WTC11 (cell line): ENCODE measurements around the gene MRPS6. TPM values are rescaled to one million over a fixed set of nuclear protein-coding genes. Genes with fewer than 3 reads are reported as not detected.

ENCODE experiments used
- ATAC-seq: fragments of 200-7000 bp; cut with Tn5 transposase; 2 replicates; pipeline ENCODE4 v1.10.0; 2021; ENCODE audit warnings: mild to moderate bottlenecking, moderate library complexity
- CTCF ChIA-PET: fragments of 300-600 bp; sonication (Branson Sonifier 250); formaldehyde crosslinking; loops from one replicate; lab custom pipeline; 2021; ENCODE audit warnings: antibody characterized with exemption; lab: Charles Lee
- POLR2A ChIA-PET: fragments of 350-600 bp; sonication (Branson Sonifier 250); formaldehyde crosslinking; loops from one replicate; lab custom pipeline; 2021; ENCODE audit warnings: antibody characterized with exemption; lab: Charles Lee
- DNase-seq: peaks from one replicate; pipeline ENCODE4 v3.0.0; 2021; ENCODE audit warnings: low spot score
- H3K27ac Mint-ChIP-seq: 2 replicates; pipeline ENCODE4 v1.8.0; 2021; ENCODE audit warnings: mixed read lengths
- H3K27me3 Mint-ChIP-seq: 2 replicates; pipeline ENCODE4 v1.8.0; 2021; ENCODE audit warnings: low read depth, mild to moderate bottlenecking, moderate library complexity, mixed read lengths
- H3K36me3 Mint-ChIP-seq: 2 replicates; pipeline ENCODE4 v1.8.0; 2021; ENCODE audit warnings: mixed read lengths
- H3K4me1 Mint-ChIP-seq: 2 replicates; pipeline ENCODE4 v1.8.0; 2022; ENCODE audit warnings: mixed read lengths
- H3K4me3 Mint-ChIP-seq: 2 replicates; pipeline ENCODE4 v1.8.0; 2021; ENCODE audit warnings: mild to moderate bottlenecking, moderate library complexity, mixed read lengths
- H3K9me3 Mint-ChIP-seq: 2 replicates; pipeline ENCODE4 v1.8.0; 2021; ENCODE audit warnings: mixed read lengths
- EMX1 ChIP-seq: fragments of 250-450 bp; sonication (Bioruptor Pico); IDR thresholded peaks from 2 replicates; pipeline ENCODE4 v1.8.0; 2021; ENCODE audit warnings: mild to moderate bottlenecking
- FOXJ3 ChIP-seq: sonication (generic); formaldehyde crosslinking; IDR thresholded peaks from 2 replicates; pipeline ENCODE4 v1.9.0; 2021; ENCODE audit warnings: missing genetic modification reagents, mild to moderate bottlenecking, borderline replicate concordance
- total RNA-seq: library from RNA; stranded (reverse); gene quantifications from 3 replicates; pipeline ENCODE4 v1.2.3, GENCODE V29; 2021
- TF ChIP-seq, protein P1 (sequence below): fragments of 250-450 bp; sonication (Bioruptor Pico); conservative IDR thresholded peaks from 2 replicates; pipeline ENCODE4 v1.9.0; 2021; ENCODE audit warnings: mild to moderate bottlenecking
- TF ChIP-seq, protein P2 (sequence below): fragments of 250-450 bp; sonication (Bioruptor Pico); IDR thresholded peaks from 2 replicates; pipeline ENCODE4 v1.9.0; 2021; ENCODE audit warnings: mild to moderate bottlenecking, borderline replicate concordance
- TF ChIP-seq, protein P3 (sequence below): fragments of 250-450 bp; sonication (Bioruptor Pico); IDR thresholded peaks from 2 replicates; pipeline ENCODE4 v1.9.0; 2021; ENCODE audit warnings: moderate library complexity, mild to moderate bottlenecking, inconsistent platforms, borderline replicate concordance
- TF ChIP-seq, protein P4 (sequence below): sonication (generic); formaldehyde crosslinking; IDR thresholded peaks from 2 replicates; pipeline ENCODE4 v1.8.1; 2023; ENCODE audit warnings: mild to moderate bottlenecking, missing genetic modification reagents
- TF ChIP-seq, protein P5 (sequence below): sonication (generic); formaldehyde crosslinking; conservative IDR thresholded peaks from 2 replicates; pipeline ENCODE4 v1.8.1; 2022; ENCODE audit warnings: mild to moderate bottlenecking, missing genetic modification reagents
- TF ChIP-seq, protein P6 (sequence below): sonication (generic); formaldehyde crosslinking; IDR thresholded peaks from 2 replicates; pipeline ENCODE4 v1.8.1; 2022; ENCODE audit warnings: mild to moderate bottlenecking, moderate library complexity, missing genetic modification reagents
- TF ChIP-seq, protein P7 (sequence below): sonication (generic); formaldehyde crosslinking; IDR thresholded peaks from 2 replicates; pipeline ENCODE4 v1.8.1; 2023; ENCODE audit warnings: mild to moderate bottlenecking, missing genetic modification reagents, borderline replicate concordance
- TF ChIP-seq, protein P8 (sequence below): sonication (generic); formaldehyde crosslinking; IDR thresholded peaks from 2 replicates; pipeline ENCODE4 v1.8.1; 2022; ENCODE audit warnings: mild to moderate bottlenecking, missing genetic modification reagents, moderate library complexity, borderline replicate concordance

MRPS6 gene
- total RNA-seq, 1 experiment from 2014 or later = 133 TPM

DNA sequence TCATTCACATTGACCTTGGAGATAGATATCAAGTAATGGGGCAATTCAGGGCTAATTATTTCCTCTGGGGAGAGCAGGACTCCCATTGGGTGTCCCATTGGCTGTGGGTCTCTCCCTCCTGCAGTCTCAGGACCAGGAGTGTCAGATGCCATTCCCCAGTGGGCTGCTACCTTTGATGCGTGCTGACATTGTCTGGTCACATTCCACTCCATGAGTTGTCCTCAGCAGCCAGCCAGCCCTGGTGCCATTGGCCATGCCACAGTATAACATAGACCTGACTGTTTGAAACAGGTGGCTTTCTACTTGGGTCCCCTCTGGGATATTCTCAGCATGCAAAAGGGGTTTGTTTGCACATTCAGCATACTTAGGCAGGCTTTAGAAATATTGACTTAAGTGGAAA lies 118.5 kb downstream of the MRPS6 start:
- ATAC-seq (no peak), DNase-seq (no peak)
- Mint-ChIP-seq H3K4me1 (peaks cover 53% of the 10 kb centered on the region), H3K36me3 (peaks cover 21% of the 10 kb centered on the region), H3K4me3 (no peak overlapping the region), H3K27me3 (peaks cover 3% of the 10 kb centered on the region; the same call in 1 of the 2 replicates), H3K9me3 (peaks cover 23% of the 10 kb centered on the region), H3K27ac (no peak overlapping the region)
- ChIA-PET CTCF (no interaction called here), POLR2A (no interaction called here)
- TF ChIP-seq, protein P1, sequence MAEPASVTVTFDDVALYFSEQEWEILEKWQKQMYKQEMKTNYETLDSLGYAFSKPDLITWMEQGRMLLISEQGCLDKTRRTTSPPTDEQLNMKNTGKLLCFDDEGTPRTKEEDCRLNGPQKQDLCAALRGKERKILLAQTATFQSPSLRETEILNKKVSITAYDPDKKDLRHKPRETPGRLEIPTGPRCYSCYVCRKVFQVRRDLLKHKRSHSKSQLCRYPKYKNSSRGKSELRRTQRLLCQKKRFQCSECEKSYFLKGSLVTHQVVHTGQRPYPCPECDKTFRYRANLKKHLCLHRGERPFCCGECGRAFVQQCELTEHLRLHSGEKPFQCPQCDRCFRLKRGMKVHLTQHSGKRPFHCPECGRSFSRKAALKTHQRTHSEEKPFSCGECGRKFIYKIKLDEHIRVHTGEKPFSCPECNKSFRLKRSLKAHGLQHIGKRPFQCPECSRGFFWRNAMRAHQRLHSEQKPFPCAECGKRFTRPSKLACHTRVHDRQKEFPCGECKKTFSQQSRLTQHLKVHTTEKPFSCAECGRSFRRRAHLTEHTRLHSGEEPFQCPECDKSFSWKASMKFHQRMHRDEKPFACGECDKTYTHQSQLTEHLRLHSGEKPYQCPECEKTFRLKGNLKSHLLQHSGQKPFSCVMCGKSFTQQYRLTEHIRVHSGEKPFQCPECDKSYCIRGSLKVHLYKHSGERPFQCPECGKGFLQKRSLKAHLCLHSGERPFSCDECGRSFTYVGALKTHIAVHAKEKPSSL (CRISPR knock-in tag) = no peak
- TF ChIP-seq, protein P2, sequence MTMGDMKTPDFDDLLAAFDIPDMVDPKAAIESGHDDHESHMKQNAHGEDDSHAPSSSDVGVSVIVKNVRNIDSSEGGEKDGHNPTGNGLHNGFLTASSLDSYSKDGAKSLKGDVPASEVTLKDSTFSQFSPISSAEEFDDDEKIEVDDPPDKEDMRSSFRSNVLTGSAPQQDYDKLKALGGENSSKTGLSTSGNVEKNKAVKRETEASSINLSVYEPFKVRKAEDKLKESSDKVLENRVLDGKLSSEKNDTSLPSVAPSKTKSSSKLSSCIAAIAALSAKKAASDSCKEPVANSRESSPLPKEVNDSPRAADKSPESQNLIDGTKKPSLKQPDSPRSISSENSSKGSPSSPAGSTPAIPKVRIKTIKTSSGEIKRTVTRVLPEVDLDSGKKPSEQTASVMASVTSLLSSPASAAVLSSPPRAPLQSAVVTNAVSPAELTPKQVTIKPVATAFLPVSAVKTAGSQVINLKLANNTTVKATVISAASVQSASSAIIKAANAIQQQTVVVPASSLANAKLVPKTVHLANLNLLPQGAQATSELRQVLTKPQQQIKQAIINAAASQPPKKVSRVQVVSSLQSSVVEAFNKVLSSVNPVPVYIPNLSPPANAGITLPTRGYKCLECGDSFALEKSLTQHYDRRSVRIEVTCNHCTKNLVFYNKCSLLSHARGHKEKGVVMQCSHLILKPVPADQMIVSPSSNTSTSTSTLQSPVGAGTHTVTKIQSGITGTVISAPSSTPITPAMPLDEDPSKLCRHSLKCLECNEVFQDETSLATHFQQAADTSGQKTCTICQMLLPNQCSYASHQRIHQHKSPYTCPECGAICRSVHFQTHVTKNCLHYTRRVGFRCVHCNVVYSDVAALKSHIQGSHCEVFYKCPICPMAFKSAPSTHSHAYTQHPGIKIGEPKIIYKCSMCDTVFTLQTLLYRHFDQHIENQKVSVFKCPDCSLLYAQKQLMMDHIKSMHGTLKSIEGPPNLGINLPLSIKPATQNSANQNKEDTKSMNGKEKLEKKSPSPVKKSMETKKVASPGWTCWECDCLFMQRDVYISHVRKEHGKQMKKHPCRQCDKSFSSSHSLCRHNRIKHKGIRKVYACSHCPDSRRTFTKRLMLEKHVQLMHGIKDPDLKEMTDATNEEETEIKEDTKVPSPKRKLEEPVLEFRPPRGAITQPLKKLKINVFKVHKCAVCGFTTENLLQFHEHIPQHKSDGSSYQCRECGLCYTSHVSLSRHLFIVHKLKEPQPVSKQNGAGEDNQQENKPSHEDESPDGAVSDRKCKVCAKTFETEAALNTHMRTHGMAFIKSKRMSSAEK (CRISPR knock-in tag) = no peak
- TF ChIP-seq, protein P3, sequence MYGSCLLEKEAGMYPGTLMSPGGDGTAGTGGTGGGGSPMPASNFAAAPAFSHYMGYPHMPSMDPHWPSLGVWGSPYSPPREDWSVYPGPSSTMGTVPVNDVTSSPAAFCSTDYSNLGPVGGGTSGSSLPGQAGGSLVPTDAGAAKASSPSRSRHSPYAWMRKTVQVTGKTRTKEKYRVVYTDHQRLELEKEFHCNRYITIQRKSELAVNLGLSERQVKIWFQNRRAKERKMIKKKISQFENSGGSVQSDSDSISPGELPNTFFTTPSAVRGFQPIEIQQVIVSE (CRISPR knock-in tag) = no peak
- TF ChIP-seq, protein P4, sequence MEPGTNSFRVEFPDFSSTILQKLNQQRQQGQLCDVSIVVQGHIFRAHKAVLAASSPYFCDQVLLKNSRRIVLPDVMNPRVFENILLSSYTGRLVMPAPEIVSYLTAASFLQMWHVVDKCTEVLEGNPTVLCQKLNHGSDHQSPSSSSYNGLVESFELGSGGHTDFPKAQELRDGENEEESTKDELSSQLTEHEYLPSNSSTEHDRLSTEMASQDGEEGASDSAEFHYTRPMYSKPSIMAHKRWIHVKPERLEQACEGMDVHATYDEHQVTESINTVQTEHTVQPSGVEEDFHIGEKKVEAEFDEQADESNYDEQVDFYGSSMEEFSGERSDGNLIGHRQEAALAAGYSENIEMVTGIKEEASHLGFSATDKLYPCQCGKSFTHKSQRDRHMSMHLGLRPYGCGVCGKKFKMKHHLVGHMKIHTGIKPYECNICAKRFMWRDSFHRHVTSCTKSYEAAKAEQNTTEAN (CRISPR knock-in tag) = no peak
- TF ChIP-seq, protein P5, sequence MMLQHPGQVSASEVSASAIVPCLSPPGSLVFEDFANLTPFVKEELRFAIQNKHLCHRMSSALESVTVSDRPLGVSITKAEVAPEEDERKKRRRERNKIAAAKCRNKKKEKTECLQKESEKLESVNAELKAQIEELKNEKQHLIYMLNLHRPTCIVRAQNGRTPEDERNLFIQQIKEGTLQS (CRISPR knock-in tag) = no peak
- TF ChIP-seq, protein P6, sequence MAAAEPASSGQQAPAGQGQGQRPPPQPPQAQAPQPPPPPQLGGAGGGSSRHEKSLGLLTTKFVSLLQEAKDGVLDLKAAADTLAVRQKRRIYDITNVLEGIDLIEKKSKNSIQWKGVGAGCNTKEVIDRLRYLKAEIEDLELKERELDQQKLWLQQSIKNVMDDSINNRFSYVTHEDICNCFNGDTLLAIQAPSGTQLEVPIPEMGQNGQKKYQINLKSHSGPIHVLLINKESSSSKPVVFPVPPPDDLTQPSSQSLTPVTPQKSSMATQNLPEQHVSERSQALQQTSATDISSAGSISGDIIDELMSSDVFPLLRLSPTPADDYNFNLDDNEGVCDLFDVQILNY = no peak
- TF ChIP-seq EMX1 (CRISPR knock-in tag) = no peak
- TF ChIP-seq, protein P7, sequence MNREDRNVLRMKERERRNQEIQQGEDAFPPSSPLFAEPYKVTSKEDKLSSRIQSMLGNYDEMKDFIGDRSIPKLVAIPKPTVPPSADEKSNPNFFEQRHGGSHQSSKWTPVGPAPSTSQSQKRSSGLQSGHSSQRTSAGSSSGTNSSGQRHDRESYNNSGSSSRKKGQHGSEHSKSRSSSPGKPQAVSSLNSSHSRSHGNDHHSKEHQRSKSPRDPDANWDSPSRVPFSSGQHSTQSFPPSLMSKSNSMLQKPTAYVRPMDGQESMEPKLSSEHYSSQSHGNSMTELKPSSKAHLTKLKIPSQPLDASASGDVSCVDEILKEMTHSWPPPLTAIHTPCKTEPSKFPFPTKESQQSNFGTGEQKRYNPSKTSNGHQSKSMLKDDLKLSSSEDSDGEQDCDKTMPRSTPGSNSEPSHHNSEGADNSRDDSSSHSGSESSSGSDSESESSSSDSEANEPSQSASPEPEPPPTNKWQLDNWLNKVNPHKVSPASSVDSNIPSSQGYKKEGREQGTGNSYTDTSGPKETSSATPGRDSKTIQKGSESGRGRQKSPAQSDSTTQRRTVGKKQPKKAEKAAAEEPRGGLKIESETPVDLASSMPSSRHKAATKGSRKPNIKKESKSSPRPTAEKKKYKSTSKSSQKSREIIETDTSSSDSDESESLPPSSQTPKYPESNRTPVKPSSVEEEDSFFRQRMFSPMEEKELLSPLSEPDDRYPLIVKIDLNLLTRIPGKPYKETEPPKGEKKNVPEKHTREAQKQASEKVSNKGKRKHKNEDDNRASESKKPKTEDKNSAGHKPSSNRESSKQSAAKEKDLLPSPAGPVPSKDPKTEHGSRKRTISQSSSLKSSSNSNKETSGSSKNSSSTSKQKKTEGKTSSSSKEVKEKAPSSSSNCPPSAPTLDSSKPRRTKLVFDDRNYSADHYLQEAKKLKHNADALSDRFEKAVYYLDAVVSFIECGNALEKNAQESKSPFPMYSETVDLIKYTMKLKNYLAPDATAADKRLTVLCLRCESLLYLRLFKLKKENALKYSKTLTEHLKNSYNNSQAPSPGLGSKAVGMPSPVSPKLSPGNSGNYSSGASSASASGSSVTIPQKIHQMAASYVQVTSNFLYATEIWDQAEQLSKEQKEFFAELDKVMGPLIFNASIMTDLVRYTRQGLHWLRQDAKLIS = no peak
- TF ChIP-seq FOXJ3 (CRISPR knock-in tag) = no peak
- TF ChIP-seq, protein P8, sequence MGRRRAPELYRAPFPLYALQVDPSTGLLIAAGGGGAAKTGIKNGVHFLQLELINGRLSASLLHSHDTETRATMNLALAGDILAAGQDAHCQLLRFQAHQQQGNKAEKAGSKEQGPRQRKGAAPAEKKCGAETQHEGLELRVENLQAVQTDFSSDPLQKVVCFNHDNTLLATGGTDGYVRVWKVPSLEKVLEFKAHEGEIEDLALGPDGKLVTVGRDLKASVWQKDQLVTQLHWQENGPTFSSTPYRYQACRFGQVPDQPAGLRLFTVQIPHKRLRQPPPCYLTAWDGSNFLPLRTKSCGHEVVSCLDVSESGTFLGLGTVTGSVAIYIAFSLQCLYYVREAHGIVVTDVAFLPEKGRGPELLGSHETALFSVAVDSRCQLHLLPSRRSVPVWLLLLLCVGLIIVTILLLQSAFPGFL (CRISPR knock-in tag) = no peak

Other genes starting within 250 kb of the MRPS6 start
- gene ATP5PO, start 157.8 kb upstream of the MRPS6 start, total RNA-seq = 264 to 296 TPM (median 293 TPM) in 3 replicates
- 14.8 to 18.0 TPM (median 17.8 TPM) in 3 replicates for gene SLC5A3, start within 50 bp of the MRPS6 start, total RNA-seq